ENCODE data around the gene CZIB. TPM values are rescaled to one million over a fixed set of nuclear protein-coding genes. Genes with fewer than 3 reads are reported as not detected.
"Not testable (repeated sequence)": the region's sequence is repeated elsewhere in the genome, so short reads cannot be mapped to it uniquely, and the experiment has no call there.

The CZIB gene
- total RNA-seq, 1 experiment from 2014 or later: 46.1 TPM

DNA sequence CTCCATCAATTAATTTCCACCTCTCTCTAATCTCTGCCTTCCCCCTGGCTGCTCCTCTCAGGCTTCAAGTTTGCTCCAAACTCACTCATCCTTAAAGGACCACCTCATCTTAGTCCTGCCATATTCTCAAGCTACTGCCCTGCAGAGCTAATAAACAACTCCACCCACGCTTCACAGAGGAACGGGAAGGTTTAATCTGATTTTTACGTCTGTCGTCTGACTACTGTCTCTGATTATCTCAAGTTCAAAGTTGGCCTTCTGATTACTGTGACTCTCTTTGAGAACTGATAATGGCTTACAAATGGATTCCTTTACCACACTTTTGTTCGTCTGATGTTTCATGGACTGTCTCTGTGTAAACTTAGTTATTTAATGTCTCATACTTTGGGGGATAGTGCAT is 31.4 kb downstream of the CZIB start:
- no peak for DNase-seq (ENCODE audit: low read depth)

DNA sequence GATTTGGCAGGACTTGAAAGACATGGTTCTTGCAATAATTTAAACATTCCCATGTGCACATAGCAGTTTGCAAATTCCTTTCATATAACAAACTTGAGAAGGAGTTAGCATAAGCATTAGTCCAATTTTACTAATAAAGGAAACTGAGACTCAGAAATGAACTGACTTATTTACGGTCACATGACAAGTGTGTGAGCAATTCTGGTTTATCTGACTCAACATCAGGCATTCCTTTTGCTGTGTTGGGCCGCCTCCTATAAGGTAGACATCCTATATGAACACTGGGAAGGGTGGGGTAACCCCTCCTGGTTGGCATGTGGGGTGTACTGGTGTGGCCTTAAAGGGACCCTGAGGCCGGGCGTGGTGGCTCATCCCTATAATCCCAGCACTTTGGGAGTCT is 32.3 kb downstream of the CZIB start:
- DNase-seq (ENCODE audit: low read depth): no peak

DNA sequence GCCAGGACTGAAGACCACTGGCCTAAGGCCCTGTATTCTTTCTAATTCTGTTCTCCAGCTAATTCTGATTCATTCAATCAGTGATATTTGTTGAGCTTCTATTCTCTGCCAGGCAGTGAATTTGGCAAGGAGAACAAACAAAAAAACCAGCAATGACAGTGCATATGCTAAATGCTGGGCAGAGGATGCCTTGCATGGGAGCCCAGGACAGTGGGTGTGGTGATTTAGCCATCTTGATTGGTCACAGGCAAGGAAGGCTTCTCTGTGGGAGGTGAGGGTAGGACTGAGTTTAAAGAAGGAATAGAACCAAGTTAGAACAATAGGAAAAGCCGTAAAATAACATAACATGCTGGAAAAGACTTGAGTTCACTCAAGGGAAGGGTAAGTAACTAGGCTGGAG is 33.0 kb downstream of the CZIB start:
- no peak for DNase-seq (ENCODE audit: low read depth)

DNA sequence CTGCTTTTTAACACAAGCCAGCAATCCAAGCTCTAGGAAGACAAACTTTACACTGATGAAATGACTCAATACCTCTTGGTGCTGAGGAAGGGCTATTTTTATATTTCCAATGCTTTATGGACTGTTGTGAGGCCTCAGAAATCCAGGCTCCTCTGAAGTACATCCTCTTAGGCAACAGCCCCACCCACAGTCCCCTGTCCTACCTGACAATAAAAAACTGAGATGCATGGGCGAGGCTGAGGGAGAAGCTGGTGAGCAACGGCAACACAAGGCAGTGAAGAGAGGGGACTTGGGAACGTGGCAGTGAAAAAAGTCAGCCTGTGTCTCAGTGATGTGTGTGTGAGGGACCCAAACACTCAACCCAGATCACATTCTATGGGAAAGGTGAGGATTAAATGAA is 33.9 kb downstream of the CZIB start:
- DNase-seq (ENCODE audit: low read depth): no peak

DNA sequence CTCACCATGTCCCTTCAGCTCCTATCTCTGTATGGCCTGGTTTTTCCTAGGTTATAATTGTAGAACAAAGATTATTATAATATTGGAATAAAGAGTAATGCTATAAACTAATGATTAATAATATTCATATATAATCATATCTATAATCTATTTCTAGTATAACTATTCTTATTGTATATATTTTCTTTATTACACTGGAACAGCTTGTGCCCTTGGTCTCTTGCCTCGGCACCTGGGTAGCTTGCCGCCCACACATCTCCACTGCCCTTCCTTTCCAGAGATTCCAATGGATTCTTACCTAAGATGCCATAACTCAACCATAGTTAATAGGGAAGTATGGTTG is 34.5 kb downstream of the CZIB start:
- not testable (repeated sequence) for DNase-seq (ENCODE audit: low read depth)

DNA sequence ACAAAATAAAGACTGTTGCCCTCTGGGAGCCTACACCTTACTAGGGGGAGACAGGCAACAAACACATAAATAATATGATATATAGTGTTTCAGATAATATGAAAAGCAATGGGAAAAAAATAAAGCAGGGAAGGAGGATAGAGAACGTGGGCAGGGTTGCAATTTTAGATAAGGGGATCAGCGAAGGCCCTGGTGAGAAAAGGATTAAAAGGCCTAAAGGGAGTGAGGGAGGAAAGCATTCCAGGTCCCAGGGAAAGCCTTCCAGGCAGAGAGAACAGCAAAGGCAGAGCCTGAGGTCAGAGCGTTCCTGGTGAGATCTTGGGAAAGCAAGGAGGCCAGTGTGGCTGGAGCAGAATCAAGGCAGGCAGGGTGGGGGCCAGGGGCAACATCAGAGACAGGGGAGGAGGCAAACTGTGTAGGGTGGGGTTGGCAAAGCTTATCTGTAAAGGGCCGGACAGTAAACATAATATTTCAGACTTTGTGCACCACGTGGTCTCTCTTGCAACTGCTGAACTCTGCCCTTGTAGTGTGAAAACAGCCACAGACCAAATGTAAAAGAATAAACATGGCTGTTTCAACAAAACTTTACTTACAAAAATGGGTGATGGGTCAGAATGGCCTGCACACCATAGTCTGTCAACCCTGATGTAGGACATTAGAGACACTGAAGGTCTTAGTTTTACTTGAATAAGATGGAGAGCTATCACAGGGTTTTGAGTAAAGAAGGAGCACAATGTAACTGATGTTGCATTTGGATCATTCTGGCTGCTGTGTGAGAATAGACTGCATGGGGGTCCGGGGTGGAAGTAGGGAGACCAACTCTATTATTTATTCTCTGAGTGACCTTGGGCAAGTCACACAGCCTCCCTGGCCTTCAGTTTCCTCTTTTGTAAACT is 37.1 kb downstream of the CZIB start:
- DNase-seq (ENCODE audit: low read depth): no peak

DNA sequence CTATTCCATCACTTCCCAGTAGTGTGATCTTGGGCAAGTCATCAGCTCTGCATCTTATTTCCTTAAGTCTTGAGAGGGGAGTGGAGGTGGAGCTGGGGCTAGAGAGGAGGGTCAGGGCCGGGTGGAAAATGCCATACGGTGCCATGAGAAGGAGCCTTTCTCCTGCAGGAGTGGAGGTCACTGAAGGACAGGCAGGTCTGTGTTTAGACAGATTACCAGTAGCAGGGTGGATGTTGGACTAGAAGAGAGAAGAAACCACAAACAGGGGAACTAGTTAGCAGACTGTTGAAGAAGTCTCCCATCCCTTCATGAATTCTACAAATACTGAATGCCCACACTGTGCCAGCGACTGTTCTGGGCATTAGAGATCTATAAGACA is 37.7 kb downstream of the CZIB start:
- DNase-seq (ENCODE audit: low read depth): no peak

DNA sequence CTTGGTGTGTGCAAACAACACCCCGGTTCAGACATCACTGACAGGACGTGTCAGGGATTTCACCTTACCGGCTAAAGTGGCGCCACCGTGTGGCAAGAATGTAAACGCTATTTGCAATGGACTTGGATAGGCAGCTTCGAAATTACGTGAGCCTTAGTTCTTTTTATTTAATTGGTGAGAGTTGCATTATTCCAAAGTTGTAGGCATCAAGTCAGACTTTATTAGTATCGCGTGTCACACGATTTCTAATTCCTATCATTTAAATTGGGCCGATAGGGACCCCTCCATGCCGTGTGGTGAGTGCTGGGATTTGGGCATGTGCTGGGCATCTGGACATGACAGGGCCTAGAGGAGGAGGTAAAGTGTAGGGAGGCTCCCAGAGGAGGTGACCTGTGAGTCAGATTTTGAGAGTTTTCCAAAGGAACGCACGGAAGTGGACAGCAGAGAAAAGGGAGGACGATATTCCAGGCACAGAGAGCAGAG is 38.3 kb downstream of the CZIB start:
- DNase-seq (ENCODE audit: low read depth): peak; percentile 63

DNA sequence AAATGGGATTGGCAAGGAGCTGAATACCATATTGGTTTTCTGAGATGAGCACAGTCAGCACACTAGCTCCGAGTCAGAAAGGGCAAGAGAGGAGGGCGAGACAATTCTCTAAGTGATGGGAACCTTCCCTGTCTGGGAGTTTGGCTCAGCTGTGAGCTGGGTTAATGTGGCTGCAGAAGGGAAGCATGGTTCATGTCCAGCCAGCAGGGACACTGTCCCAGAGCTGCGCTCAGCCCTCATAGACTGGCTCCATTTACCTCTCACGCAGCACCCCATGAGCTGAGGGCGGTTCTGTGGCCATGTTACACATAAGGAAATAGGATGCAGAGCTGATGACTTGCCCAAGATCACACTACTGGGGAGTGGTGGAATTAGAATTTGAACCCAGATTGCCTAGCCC is 39.5 kb downstream of the CZIB start:
- no peak for DNase-seq (ENCODE audit: low read depth)

DNA sequence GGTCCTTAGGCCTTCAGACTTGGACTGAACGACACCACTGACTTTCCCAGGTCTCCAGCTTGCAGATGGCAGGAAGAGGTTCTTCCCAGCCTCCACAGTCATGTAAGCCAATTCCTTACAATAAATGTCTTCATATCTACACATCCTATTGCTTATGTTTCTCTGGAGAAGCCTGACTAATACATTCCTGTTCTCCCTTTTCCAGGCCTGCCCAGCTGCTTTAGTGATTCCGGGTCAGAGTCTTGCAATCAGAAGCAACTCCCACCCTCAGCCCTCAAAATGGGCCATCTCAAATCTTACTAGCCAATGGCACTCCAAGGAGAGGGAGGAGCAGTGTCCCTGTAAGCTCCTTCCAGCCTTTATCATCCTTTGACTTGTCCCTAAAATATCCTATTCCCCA is 40.2 kb downstream of the CZIB start:
- DNase-seq (ENCODE audit: low read depth): no peak

DNA sequence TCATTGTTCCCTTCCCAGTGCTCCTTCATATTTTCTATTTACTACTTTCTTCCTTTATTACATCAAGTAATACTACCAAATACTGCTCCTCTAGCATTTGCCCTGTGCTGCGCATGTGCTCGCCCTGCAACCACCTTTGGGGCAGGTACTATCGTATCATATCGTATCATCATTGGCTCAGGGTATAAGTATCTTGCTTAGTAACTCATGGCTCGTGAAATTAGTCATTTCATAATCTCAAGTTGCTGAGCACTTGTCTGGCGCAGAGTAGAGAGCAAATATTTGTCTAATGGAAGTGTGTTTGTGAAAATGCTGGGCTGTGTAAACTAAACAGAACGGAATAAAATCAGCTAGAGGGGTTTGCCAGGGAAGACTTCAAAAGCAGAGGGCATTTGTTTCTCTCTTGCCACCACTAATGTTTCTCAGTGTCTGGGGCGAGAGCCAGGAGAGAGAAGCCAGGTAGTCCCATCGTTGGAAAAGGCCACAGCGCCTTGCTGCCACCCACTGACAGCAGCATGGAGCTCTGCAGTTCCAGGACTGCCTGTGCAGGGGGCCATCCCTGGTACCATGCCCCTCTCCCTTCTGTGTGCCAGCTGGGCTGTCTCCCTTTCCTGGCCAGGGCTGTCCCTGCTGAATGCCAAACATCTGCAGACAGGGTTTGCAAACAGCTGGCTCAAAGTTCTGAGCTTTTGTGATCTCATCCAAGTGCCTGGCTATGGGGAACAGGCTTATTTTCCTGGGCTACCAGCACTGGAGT is 43.8 kb downstream of the CZIB start:
- no peak for DNase-seq (ENCODE audit: low read depth)

DNA sequence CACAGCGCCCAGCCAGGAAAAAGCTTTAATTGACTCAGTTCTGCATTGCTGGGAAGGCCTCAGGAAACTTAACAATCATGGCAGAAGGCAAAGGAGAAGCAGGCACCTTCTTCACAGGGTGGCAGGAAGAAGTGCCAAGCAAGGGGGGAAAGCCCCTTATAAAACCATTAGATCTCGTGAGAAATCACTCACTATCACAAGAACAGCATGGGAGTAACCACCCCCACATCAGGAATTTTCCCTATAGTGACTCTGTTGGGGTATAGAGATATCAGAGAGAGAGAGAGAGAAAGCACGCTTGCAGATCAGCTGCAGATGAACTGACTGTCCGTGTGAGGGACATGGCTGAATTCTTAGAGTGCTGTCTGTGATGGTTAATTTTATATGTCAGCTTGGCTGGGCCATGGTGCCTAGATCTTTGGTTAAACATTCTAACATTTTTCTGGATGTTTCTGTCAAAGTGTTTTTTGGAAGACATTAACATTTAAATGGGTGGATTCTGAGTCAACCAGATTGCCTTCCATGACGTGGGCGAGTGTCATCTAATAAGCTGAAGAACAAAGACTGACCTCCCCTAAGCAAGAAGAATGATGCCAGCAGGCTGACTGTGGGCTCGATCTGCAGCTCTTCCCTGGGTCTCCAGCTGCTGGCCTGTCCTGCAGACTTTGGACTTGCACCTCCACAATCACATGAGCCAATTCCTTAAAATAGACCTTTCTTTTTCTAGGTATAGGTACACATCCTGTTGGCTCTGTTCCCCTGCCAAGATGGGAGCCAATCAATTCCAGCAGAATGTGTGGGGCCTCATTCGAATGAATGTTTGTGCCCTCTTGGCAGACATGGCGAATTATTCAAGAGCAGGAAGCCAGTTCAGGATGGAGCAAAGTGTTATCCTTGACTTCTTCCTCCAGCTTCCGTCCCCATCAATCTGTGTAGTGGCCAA is 45.2 kb downstream of the CZIB start:
- no peak for DNase-seq (ENCODE audit: low read depth)

DNA sequence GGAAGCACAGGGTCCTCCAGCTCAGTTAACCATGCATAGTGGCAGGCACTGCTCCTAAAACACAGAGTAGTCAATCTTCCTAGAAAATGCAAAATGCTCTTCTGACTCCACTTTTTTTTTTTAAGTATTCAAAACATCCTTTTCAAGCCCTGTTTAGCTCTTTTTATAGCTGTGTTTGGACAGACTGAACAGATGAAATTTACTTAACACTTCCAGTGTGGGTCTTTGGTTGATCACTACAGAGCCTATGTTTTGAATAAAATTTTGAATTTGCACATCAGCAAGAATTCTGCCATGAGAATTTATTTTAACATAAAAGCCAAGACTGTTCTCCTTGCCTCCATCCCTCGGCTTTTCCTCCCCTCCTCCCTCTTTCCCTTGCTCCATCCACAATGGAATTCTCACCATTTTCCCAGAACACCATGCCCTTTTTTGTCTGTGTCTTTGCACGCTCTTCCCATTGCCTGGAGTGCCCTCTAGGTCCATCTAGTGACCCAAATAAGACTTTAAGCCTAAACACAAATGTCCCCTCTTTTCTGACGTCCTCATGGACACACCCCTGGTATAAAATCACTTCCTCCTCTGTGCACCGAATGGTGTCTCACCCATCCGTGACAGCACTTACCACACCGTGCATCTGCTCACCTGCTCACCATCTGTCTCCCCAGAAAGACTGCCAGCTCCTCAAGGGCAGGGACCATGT is 47.9 kb downstream of the CZIB start:
- peak; percentile 85 for DNase-seq (ENCODE audit: low read depth)

DNA sequence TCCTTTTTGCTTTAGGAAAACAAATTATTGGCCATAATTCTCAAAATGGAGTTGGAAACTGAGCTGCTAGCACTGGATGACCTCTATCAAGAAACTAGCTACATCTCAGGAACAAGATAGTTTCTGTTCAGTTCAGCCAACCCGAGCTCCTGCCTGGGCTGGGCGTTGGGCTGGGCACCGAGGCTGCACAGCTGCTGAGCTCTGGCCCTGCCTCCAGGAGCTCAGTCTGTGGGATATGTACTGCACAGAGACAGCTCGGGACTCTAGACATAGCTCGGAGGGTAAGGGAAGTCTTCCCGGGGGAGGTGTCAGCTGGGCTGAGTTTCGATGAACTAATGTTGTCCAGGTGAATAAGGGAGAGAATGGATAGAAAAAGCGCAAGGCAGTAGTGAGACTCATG is 53.5 kb downstream of the CZIB start:
- DNase-seq (ENCODE audit: low read depth): no peak

DNA sequence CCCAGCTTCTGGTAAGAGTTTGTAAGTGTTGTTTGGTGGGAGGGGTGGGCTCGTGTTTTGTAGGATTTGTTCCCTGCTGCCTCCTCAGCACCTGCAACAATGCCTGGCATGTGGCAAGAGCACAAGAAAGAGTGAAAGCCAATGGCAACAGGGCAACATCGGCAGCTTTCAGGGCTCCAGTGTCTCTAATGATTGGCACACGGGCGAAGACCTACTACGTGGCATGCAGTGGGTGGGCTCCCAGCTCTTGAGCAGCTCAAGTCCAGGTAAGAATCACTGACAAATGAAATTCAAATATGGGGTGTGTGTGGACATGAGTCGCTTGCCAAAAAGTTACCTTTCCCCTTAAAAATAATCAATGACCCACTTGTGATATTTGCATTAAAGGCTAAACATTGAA is 54.1 kb downstream of the CZIB start:
- no peak for DNase-seq (ENCODE audit: low read depth)

DNA sequence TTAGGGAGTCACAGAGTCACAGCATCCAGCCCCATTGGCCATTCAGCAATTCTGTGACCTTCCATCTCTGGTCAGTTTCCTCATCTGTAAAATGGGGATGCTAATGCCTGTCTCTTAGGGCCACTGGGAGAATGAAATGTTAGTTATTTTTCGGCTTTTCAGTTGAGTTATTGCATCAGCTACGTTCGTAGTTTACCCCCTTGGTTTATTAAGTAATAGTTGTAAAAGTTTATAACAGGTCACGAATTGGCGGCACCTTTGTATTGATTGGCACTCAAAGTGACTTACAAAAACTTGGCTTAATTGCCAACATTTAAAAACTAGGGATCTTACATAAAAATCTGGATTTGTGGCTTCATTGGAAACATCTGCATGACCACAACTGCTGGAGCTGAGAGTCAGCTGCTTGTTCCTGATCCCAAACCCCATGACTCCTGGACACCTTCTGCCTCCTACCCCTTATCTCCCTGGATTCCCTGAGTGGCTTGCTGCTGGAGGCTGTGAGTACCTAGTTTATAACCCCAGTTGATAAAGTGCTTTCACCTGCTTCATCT is 54.9 kb downstream of the CZIB start:
- DNase-seq (ENCODE audit: low read depth): no peak

Other genes with a start within 250 kb of the CZIB start
- gene PODN, start 158.4 kb downstream of the CZIB start, total RNA-seq (2014; rRNA removed): not detected in 2 replicates
- not detected in 2 replicates for gene SLC1A7, start 78.0 kb downstream of the CZIB start, total RNA-seq (2014; rRNA removed)
- gene CPT2, start 23.8 kb downstream of the CZIB start, total RNA-seq (2014; rRNA removed): 17.4 and 17.5 TPM in 2 replicates
- 31.7 and 36.5 TPM in 2 replicates for gene MAGOH, start 17.9 kb upstream of the CZIB start, total RNA-seq (2014; rRNA removed)
- gene LRP8, start 107.4 kb upstream of the CZIB start, total RNA-seq (2014; rRNA removed): 7.7 and 10.0 TPM in 2 replicates
- not detected in 2 replicates for gene DMRTB1, start 238.8 kb upstream of the CZIB start, total RNA-seq (2014; rRNA removed)

Measured in LHCN-M2 (cell line).